GM19023 (cell line): ENCODE measurements around the gene MED13.
"Not testable (repeated sequence)": the region's sequence is repeated elsewhere in the genome, so short reads cannot be mapped to it uniquely, and the experiment has no call there.

Experiments used
- ATAC-seq: cut with Tn5 transposase; IDR thresholded peaks from one replicate; pipeline ENCODE4 v1.9.1; 2021; ENCODE audit warnings: mild to moderate bottlenecking, moderate library complexity; ENCODE audit not compliant: unreplicated experiment

Gene MED13

DNA sequence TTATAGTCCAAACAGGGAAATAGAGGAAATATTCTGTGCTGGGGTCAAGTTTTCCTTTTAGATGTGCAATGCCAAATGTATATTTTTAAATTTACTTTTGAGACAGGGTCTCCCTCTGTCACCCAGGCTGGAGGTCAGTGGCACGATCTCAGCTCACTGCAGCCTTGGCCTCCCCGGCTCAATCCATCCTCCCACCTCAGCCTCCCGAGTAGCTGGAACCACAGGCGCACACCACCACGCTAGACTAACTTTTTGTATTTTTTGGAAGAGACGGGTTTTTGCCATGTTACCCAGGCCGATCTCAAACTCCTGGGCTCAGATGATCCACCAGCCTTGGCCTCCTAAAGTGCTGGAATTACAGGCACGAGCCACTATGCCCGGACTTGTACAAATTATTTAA, 25.8 kb upstream of the MED13 start:
- no peak for ATAC-seq

DNA sequence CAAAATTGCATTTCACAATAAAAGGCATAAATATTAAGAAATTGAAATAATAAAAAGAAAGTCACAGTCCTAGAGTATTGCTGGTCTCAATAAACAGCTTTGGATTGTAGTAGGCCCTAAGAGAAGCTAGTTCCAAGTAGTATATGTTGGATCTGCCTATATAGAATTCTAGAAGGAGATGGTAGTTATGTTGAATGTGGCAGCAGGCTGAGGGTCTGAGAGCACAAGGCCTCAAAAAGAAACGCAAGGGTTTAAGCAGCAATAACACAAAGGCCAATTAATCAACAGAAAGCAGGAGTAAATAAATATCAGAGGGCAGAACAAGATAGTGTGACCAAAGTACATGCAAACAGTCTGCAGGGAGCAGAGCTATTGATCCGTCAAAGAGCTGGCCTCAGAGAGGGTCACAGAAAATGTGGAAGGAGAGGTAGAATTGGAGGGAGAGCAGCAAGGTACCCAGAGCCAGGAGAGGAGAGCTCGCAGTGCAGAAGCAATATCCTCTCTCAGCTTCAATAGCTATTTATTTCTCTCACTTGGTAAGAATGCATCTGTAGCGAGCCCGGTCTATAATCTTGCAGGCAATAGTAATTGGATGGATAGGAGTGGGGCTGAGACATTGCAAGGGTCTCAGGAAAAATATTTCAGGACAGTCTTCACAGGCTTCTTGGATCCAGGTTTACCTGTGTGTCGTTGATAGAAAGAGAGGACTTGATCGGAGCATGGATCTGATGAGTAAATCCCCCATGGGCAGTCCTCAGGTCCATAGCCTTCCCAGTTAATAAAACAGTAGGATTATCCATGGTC, 25.1 kb upstream of the MED13 start:
- no peak for ATAC-seq

DNA sequence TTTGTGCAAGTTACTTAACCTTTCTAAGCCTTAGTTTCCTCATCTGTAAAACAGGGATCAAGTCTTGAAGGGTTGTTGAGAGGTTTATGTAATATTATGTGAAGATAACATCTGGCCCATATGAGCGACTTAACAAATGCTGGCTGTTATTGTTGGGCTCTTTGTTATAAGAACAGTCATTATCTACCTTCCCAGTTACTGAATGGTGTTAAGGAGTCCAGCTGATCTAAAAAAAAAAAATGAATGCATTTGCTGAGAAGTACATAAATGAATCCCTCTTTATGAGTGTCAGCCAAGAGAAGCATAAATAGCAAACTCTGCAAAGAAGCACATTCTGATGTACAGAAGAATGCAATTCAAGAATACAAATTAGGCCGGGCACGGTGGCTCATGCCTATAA, 24.3 kb upstream of the MED13 start:
- ATAC-seq = no peak

DNA sequence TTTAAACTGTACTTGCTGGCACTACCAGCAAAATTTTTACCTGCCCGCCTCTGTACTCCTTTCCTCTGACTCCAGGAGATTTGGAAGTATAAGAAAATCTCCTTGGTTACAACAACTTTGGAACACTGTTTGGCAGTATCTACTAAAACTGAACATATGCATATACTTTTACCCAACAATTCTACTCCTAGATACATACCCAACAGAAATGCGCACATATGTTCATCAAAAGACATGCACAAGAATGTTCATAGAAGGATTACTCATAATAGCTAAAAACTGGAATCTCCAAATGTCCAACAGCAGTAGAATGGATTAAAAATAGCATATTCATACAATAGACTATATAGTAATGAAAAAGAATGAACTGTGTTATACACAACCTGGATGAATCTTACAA, 21.7 kb upstream of the MED13 start:
- ATAC-seq = no peak

DNA sequence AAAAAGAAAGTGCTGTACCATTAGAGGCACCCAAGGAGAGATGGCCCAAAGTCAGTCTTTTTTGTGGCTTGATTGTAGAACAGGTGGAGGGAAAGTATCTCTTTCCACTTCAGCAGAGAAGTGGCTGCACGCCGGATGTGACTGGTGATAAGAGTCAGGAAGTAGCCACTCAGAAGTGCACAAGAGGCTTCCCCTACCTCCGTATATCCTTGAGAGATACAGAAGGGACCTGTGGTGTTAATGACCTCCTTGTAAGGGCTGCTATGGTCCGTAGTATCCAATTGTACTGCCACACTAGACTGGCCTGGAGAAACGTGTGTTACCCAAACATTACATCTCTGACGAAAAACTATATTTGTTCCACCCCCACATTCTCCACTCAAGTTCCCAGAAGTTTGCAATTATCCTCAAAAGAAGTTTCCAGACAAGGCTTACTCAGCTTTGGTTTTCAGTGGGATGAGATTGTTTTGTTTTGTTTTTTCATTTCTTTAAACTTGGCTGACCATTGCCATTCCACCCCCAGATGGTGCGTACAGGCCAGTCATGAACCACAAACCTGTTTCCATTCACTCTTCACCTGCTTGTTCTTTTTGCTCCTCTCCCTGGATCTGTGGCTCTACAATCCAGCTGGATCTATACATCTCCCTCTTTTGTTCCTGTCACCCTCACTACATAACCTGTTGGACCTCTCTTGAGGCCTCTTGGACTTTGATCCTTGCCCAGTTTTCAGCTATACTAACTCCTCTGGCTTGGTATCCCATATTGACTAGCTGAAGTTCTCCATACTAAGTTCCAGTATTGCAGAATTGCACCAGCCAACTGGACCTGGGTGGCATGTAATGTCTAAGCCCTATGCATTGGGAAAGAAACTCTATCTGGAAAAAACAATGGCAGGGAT, 20.7 kb upstream of the MED13 start:
- no peak for ATAC-seq

DNA sequence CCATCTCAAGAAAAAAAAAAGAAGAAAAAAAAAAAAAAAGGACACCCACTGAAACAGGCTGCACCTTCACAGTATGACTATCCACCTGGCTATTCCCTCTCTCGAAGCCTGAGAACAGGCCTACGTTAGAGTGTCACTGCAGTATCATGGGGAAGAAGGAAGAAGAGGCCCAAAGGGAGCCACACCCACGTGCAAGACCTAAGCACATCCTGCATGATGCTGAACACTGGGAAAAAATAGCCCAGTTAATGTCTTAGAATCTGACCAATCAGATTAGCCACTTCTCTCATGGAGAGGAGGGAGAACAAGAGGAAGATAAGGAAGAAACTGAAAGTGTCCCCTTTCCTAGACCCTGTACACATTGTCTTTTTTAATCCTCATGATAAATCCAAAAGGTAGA, 19.5 kb upstream of the MED13 start:
- no peak for ATAC-seq

DNA sequence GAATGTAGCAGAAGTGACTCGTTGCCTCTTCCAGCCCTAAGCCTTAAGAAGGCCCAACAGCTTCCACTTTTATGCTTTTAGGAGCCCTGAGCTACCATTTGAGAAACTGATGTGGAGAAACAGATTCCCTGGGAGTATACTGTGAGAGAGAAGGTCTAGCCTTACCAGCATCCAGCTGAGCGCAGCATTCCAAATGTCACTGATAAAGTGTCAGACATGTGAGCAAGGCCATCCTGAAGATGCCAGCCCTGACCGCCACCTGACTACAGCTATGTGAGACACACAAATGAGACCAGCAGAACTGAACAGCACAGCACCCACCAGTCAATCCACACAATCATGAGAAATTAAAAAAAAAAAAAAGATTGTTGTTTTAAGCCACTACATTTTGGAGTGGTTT, 18.6 kb upstream of the MED13 start:
- ATAC-seq = no peak

DNA sequence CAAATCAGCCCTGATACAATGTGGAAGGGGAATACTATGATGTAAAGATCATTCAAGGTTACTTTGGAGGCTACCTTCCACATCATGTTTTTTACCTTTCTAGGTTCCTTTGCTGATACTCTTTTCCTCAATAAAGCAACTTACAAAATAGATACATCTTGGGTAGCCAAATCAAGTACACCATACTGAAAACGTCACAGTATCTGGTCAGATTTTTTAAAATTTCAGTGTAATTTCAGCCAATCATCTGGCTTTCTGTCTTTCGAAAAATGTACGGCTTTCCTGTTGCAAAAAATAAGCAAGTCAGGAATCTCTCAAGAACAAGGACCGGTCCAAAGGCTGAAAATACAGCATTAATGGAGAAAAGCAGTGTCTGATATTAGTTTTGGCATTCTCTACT, 15.6 kb upstream of the MED13 start:
- ATAC-seq = no peak

DNA sequence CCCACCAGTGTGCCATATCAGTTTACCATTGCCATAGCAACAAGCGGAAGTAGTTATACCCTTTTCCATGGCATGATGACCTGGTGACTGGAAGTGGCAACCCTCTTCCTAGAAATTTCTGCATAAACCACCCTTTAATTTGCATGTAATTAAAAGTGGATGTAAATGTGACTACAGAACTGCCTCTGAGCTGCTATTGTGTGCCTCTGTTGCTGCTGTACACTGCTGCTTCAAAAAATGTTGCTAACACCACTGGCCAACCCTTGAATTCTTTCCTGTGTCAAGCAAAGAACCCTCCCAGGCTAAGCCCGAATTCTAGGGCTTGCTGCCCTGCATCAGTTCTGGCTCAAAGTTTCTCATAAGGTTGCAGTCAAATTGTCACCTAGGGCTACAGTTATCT, 12.9 kb upstream of the MED13 start:
- ATAC-seq = no peak

DNA sequence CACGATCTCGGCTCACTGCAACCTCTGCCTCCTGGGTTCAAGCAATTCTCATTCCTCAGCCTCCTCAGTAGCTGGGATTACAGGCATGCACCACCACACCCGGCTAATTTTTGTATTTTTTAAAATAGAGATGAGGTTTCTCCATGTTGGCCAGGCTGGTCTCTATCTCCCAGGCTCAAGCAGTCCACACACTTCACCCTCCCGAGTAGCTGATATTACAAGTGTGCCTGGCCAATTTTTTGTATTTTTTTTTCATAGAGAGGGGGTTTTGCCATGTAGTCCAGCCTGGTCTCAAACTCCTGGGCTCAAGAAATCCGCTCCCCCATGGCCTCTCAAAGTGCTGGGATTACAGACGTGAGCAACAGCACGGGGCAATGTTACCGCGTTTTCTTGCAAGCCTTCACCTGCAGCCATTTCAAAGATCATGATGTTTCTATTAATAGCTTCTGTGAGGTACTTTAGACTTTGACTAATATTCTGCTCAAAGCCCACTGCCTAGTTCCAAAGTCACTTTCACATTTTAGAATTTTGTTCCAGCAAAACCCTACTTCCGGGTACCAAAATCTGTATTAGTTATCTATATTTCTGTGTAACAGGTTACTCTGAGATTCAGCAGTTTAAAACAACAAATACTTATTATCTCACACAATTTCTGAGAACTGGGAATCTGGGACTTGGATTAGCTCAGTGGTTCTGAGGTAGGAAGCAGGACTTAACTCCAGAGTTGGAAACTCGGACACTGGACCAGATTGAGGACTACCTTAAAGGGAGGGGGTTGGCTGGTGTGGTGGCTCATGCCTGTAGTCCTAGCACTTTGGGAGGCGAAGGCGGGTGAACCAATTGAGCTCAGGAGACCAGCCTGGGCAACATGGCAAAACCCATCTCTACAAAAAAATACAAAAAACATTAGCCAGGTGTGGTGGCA, 12.0 kb upstream of the MED13 start:
- no peak for ATAC-seq

DNA sequence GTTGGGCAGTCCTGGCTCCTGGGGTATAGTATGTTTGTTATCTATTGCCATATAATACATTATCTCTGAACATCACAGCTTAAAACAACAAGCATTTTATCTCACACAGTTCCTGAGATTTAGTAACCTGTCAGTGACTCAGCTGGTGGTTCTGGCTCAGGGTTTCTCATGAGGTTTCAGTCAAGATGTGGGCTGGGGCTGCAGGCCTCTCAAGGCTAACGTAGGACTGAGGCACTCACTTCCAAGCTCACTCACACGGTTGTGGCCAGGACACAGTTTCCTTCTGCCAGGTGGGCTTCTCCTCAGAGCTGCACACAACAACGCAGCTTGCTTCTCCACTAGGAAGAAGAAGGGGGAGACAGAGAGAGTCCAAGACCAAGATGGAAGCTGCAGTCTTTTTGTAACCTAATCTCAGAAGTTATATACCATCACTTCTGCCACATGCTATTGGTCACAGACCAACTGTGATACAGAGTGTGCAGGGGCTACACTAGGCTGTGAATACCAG, 10.3 kb upstream of the MED13 start:
- no peak for ATAC-seq

DNA sequence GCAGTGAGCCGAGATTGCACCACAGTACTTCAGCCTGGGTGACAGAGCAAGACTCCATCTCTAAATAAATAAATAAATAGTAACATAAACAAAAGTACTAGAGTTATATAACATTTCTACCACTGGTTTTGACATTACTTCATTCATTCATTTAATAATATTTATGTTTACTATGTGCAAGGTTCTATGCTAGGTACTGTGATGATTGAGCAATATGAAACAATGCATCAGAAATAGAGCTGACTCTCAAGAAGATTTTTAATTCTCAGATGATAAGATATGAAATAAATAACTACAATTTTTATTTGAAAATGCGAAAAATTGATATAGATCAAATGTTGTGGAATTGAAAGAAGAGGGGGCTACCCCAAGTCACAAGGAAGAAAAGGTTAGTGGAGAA, 8.9 kb upstream of the MED13 start:
- no peak for ATAC-seq

DNA sequence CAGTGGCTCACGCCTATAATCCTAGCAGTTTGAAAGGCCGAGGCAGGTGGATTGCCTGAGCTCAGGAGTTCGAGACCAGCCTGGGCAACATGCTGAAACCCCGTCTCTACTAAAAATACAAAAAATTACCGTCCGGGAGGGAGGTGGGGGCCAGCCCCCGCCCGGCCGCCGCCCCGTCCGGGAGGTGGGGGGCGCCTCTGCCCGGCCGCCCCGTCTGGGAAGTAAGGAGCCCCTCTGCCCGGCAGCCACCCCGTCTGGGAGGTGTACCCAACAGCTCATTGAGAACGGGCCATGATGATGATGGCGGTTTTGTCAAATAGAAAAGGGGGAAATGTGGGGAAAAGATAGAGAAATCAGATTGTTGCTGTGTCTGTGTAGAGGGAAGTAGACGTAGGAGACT, 7.8 kb upstream of the MED13 start:
- not testable (repeated sequence) for ATAC-seq

DNA sequence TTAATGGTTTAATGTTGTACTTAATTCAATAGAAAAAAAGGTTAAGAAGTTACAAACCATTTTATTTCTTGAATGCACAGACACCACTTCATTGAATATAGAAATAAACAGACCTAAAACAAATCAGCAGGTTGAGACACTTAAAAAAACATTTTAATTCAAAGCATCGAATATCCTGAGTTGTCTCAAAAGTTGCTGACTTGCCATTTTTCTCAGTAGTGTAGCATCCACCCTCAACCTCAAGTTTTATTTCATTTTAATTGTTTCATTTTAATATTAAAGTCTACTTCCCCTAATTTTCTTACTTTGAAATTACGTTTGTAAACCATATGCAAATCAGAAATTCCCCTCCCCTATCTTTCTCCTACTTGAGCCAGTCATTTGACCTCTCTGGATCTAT, 5.8 kb upstream of the MED13 start:
- ATAC-seq = no peak

DNA sequence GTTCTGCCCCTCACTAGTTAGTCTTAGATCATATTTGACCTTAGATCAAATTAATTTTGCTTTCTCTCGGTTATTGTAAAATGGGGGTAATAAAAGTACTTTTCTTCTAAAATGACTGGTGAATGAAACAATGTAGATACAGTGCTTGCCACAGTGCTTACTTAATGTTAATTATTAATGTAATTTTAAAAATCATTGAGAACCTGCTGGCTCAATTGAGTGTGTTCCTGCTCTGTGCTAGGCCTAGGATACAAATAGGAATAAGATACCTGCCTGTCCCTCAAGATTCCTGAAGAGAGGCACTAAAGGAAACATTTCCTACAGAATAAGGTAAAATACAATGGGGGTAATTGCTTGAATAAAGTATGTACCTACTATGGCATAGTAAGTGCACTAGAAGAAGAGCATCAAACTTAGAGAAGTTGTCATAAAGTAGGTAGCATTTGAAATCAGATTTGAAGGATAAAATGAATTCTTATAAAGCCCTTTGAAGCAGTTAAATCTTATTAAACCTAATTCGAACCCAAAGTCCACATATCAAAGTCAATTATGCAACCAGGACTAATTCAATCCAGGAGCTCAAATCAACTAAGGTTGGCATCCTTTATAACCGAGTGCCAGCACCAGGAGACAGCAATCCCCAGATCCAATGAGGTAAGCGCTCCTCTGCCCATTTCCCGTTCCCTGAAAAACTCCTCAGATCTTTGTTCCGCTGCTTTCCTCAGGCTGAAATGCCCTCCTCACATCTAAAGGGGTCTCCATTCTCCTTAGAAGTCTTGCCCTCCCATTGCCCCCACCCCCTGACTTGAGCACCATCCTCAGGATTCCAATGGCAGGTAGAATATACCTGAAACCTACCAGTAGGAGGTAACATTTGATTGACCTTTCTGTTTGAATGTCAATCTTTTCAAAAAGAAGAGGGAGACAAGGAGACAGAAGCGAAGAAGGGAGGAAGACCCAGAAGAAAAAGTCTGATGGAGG, 2.4 kb upstream of the MED13 start:
- no peak for ATAC-seq

DNA sequence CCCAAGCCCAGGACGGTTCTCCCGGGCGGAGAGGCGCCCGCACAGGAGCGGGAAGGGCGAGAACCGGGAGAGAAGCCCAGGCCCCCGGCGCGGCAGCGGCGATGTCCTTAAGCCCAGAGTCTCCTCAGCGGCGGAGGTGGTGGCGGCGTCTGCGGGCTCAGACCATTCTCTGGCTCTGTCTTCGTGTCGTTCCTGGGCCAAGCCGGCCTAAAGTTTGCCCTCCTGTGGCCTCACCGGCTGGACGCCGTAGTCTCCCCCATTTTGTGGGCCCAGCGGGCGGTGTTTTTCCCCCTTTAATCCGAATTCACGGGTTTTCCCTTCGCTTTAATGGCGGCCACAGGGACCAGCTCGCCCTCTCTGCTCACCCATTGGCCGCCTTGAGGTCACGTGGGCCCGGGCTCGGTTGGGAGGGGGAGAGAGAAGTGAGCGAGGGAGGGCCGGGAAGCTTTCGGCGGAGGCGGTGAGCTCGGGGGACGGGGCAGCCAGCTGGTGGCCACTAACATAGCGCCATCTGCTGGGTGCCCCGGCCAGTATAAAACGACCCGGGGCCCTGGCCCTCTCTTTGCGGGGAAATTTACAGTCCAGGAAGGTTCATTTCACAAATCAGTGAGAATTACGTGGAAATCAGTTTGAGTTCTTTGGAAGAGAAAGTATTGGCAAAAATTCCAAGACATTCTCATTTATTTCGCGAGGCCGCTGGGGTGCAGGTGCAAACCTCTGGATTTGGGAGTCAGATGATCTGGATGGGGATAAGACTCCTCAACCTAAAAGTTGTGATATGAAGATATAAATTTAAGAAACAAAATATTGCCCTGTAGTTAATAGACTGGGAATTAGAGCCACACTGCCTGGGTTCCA, 762 bp upstream of the MED13 start:
- peak; percentile 94 for ATAC-seq

DNA sequence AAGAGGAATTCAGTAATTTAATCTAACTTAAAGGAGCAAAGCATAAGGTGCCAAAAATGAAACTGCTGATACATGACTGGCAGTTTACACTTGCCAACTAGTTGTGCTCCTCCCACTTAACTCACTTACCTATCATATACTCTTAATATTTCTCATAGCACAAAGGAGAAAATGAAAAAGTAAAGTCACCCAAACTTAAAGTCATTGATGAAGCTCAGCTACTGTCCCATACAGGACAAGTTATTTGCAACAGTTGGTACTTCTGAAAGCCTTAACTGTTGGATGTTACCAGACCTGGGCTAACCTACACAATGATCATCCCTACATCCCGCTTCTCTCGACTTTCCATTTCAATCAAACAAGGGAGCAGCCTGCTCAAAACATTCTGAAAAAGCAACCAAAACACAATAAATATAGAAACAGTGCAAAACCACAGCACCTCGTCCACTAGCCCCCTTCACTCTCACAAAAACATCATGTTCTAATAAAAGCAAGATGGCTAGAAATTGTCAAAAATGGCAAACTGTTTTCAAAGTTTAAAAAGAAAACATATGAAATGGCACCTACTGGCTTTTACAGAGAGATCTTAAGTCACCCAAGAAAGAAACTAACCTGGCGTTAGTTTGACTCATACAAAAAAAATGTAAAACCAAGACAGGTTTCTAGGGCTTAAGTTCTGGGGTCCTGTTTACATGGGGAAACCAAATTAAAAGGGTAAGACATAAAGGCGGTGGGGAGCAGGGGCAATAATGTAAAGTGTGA, 868 bp downstream of the MED13 start:
- no peak for ATAC-seq

DNA sequence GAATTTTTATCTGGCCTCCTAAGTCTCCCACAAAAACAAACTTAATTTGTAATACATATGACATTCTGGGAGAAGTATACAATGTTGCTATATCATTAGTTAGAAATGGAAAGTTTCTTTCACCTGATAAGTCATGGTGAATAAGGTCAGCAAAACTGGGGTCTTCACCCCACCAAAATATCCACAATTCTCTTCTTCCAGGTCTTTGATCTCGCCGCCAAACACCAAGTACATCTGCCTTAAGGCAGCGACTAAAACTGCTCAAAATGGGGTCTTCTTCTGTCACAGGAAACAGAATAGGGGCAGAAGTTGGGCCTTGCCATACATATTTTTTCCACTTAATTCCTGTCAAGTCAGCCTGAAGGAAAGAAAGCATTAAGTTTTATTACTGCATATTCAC, 2.1 kb downstream of the MED13 start:
- ATAC-seq = no peak
